Measurements from ENCODE around the gene DIAPH2. TPM values are rescaled to one million over a fixed set of nuclear protein-coding genes. Genes with fewer than 3 reads are reported as not detected.

The DIAPH2 gene
- total and polyA plus RNA-seq, 8 donors, result 1.9 to 10.0 (median 5.9) TPM

DNA sequence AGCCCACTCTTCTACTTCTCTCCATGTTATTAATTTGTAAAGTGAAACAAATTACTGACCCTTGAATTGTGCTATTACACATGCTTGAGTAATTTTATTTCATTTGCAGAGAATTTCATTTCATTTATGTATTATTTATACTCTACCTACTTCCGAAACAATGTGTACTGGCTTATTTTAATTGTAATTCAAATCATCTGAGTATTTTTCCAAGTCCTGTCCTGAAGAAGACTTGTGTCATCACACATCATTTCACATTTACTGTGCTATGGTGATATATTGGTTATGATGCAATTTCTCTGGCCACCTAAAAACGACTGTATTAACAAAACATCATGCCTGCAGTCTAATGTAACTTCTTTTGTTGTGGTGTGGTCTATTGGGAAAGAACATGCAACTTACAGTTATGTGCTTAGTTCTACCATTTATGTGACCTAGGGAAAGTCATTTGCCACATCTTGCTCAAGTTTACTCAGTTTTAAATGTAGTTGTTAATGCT is 583.6 kb downstream of the DIAPH2 start:
- Histone ChIP-seq H3K27me3 (peaks cover 0 to 5% (median 0%) of the 10 kb centered on the region in 4 donors), H3K4me1 (no peaks in the 10 kb centered on the region), H3K4me3 (no peak overlapping the region), H3K9me3 (no peaks in the 10 kb centered on the region), H3K27ac (no peak overlapping the region), H3K36me3 (no peaks in the 10 kb centered on the region)
- TF ChIP-seq CTCF (IDR thresholded peaks at IDR 0.05), result no peak
- FAIRE-seq, result no peak
- WGBS, 2 donors, result 66% methylated on average over 2 of the region's 2 CpGs
- DNase-seq, result no peak
- intact Hi-C loops (cut with DNase I), result no loop called here
- ATAC-seq, result no peak

DNA sequence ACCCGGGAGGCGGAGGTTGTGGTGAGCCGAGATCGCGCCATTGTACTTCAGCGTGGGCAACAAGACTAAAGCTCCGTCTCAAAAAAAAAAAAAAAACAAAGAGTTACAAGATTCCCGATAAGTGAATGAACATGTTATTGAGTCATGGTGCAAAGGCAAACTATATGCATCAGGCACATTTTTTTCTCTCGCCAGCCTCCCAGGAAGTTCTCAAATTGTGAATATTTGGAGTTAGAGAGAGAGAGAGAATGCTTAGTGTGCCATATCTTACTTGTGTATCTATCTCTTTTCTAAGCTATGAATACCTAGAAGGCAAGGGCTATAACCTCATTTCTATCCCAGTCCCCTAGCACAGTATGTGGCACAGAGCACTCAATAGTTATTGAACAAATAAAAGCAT is 599.9 kb downstream of the DIAPH2 start:
- DNase-seq, result no peak
- WGBS, 2 donors, result 93 to 98% methylated on average over 9 of the region's 9 CpGs
- TF ChIP-seq CTCF (IDR thresholded peaks at IDR 0.05), result no peak
- Histone ChIP-seq H3K27me3 (no peaks in the 10 kb centered on the region), H3K27ac (no peak overlapping the region), H3K4me1 (no peaks in the 10 kb centered on the region), H3K9me3 (no peaks in the 10 kb centered on the region), H3K4me3 (no peak overlapping the region), H3K36me3 (no peaks in the 10 kb centered on the region)
- intact Hi-C loops (cut with DNase I), result no loop called here
- ATAC-seq, result no peak
- no peak for FAIRE-seq

GRCh38 chrX:97290199-97290598 is 605.6 kb downstream of the DIAPH2 start:
- Histone ChIP-seq H3K4me1 (no peaks in the 10 kb centered on the region), H3K27me3 (no peaks in the 10 kb centered on the region), H3K27ac (no peak overlapping the region), H3K9me3 (no peaks in the 10 kb centered on the region), H3K36me3 (no peaks in the 10 kb centered on the region), H3K4me3 (no peak overlapping the region)
- FAIRE-seq (no peak), ATAC-seq (no peak), DNase-seq (no peak)
- intact Hi-C loops (cut with DNase I), result no loop called here
- TF ChIP-seq CTCF (IDR thresholded peaks at IDR 0.05), result no peak
- 81 to 98% methylated on average over 1 of the region's 1 CpG for WGBS, 2 donors

GRCh38 chrX:97294041-97294440 is 609.4 kb downstream of the DIAPH2 start:
- DNase-seq, result no peak
- Histone ChIP-seq H3K4me1 (no peaks in the 10 kb centered on the region), H3K27me3 (no peaks in the 10 kb centered on the region), H3K9me3 (no peaks in the 10 kb centered on the region), H3K27ac (no peak overlapping the region), H3K36me3 (no peaks in the 10 kb centered on the region), H3K4me3 (no peak overlapping the region)
- intact Hi-C loops (cut with DNase I), result no loop called here
- FAIRE-seq, result no peak
- TF ChIP-seq CTCF (IDR thresholded peaks at IDR 0.05), result no peak
- 71 to 81% methylated on average over 4 of the region's 4 CpGs for WGBS, 2 donors
- ATAC-seq, result no peak

- ATAC-seq, result no peak
- Histone ChIP-seq H3K4me1 (no peaks in the 10 kb centered on the region), H3K27me3 (no peaks in the 10 kb centered on the region), H3K4me3 (no peak overlapping the region), H3K27ac (no peak overlapping the region), H3K36me3 (no peaks in the 10 kb centered on the region), H3K9me3 (no peaks in the 10 kb centered on the region)
- WGBS, 2 donors, result 89 to 90% methylated on average over 2 of the region's 2 CpGs
- no peak for TF ChIP-seq CTCF (IDR thresholded peaks at IDR 0.05)
- no peak for DNase-seq
- intact Hi-C loops (cut with DNase I), result no loop called here
- FAIRE-seq, result no peak
Observed at GRCh38 chrX:97295954-97296353, 611.3 kb downstream of the DIAPH2 start.

Data from pancreas (tissue), 10 donors.